Naive thymus-derived CD4-positive, alpha-beta T cell (primary cell): ENCODE measurements around the gene CCNI. TPM values are rescaled to one million over a fixed set of nuclear protein-coding genes. Genes with fewer than 3 reads are reported as not detected.

Source experiments
- ATAC-seq: fragments of 150-1000 bp; cut with Tn5 transposase; 2 replicates; pipeline ENCODE4 v1.10.0; 2021; ENCODE audit warnings: mild to moderate bottlenecking, moderate library complexity
- CTCF ChIA-PET: fragments of 350-600 bp; sonication (Branson Sonifier 250); formaldehyde crosslinking; loops from one replicate; lab custom pipeline; 2021; ENCODE audit warnings: antibody characterized with exemption; lab: Charles Lee
- POLR2A ChIA-PET: fragments of 350-600 bp; sonication (Branson Sonifier 250); formaldehyde crosslinking; loops from one replicate; lab custom pipeline; 2021; ENCODE audit warnings: antibody characterized with exemption, inconsistent platforms; lab: Charles Lee
- DNase-seq, 9 donors: peaks; one replicate each; pipeline versions ENCODE4 v3.0.0 to v3.0.0-alpha.2; 2020 to 2022; ENCODE audit warnings: mixed read lengths in 1 of 9
- H3K27ac ChIP-seq: one replicate; pipeline ENCODE4 v1.7.0; 2013; ENCODE audit warnings: mild to moderate bottlenecking, low read depth, low read length, moderate library complexity
- H3K27me3 ChIP-seq, 2 donors: one replicate each; pipeline ENCODE4 v1.7.0; 2013; ENCODE audit warnings: low read length in 2 of 2, mild to moderate bottlenecking in 2 of 2, moderate library complexity in 2 of 2; ENCODE audit not compliant: control insufficient read depth in 2 of 2, insufficient read depth in 2 of 2
- H3K36me3 ChIP-seq, 3 experiments: 1 replicate in 2 of 3; 2 replicates in 1 of 3; pipeline ENCODE4 v1.7.0; 2013; ENCODE audit warnings: low read length in 3 of 3, mild to moderate bottlenecking in 3 of 3, moderate library complexity in 1 of 3; ENCODE audit not compliant: insufficient read depth in 3 of 3, control insufficient read depth in 2 of 3
- H3K4me1 ChIP-seq, 2 donors: one replicate each; pipeline ENCODE4 v1.7.0; 2013; ENCODE audit warnings: low read length in 2 of 2, mild to moderate bottlenecking in 2 of 2, moderate library complexity in 1 of 2; ENCODE audit not compliant: control insufficient read depth in 2 of 2, insufficient read depth in 2 of 2
- H3K4me3 ChIP-seq: 2 replicates; pipeline ENCODE4 v1.7.0; 2013; ENCODE audit warnings: mild to moderate bottlenecking, low read length
- H3K9me3 ChIP-seq, 3 experiments: 1 replicate in 2 of 3; 2 replicates in 1 of 3; pipeline ENCODE4 v1.7.0; 2013; ENCODE audit warnings: low read length in 3 of 3; ENCODE audit not compliant: control insufficient read depth in 2 of 3
- H3K27ac Mint-ChIP-seq, 9 donors: one replicate each; pipeline ENCODE4 v1.8.0; 2020 to 2022; ENCODE audit warnings: mixed read lengths in 9 of 9, mild to moderate bottlenecking in 8 of 9, moderate library complexity in 5 of 9, inconsistent platforms in 2 of 9
- H3K27me3 Mint-ChIP-seq, 5 donors: one replicate each; pipeline ENCODE4 v1.8.0; 2021 to 2022; ENCODE audit warnings: mixed read lengths in 5 of 5, mild to moderate bottlenecking in 1 of 5
- H3K36me3 Mint-ChIP-seq, 5 donors: one replicate each; pipeline ENCODE4 v1.8.0; 2020 to 2022; ENCODE audit warnings: mixed read lengths in 5 of 5, mild to moderate bottlenecking in 3 of 5, inconsistent platforms in 1 of 5
- H3K4me1 Mint-ChIP-seq, 7 donors: one replicate each; pipeline ENCODE4 v1.8.0; 2020 to 2022; ENCODE audit warnings: mixed read lengths in 7 of 7, mild to moderate bottlenecking in 3 of 7, inconsistent platforms in 1 of 7
- H3K4me3 Mint-ChIP-seq, 10 donors: one replicate each; pipeline ENCODE4 v1.8.0; 2020 to 2022; ENCODE audit warnings: mild to moderate bottlenecking in 10 of 10, mixed read lengths in 10 of 10, moderate library complexity in 6 of 10, inconsistent platforms in 2 of 10
- H3K9me3 Mint-ChIP-seq, 11 donors: one replicate each; pipeline ENCODE4 v1.8.0; 2020 to 2022; ENCODE audit warnings: mixed read lengths in 11 of 11, mild to moderate bottlenecking in 4 of 11, inconsistent platforms in 1 of 11, moderate library complexity in 1 of 11
- intact Hi-C, 2 donors: fragments of 100-400 bp; cut with micrococcal nuclease; formaldehyde crosslinking; loops; one replicate each; pipeline ENCODE4 v1.15.1; 2023
- polyA plus RNA-seq, 2 donors: library from polyadenylated mRNA; unstranded; fragments of 300-500 nt; fragmentation: Illumina TruSeq; gene quantifications; one replicate each; pipeline ENCODE4 v1.2.3, GENCODE V29; 2021
- total RNA-seq, 6 experiments: library from RNA in 5 of 6; stranded (reverse) in 5 of 6; gene quantifications; 1 replicate in 5 of 6; 2 replicates in 1 of 6; pipeline ENCODE4 v1.2.3 and lab custom pipeline; 2021 to 2026

CCNI gene
- total and polyA plus RNA-seq, 7 experiments from 2014 or later: 206 to 418 (median 345) TPM

- Histone ChIP-seq H3K27ac (no peak overlapping the region), H3K4me3 (no peak overlapping the region), H3K9me3 (no peaks in the 10 kb centered on the region), H3K27me3 (peaks cover 0 to 3% of the 10 kb centered on the region in 2 donors), H3K4me1 (no peaks in the 10 kb centered on the region), H3K36me3 (no peaks in the 10 kb centered on the region)
- CTCF ChIA-PET: no interaction called here
- Mint-ChIP-seq H3K4me1 (peaks cover 0 to 2% (median 0%) of the 10 kb centered on the region in 7 donors), H3K4me3 (no peak overlapping the region), H3K9me3 (peaks cover 0 to 3% (median 0%) of the 10 kb centered on the region in 11 donors), H3K36me3 (peaks cover 0 to 4% (median 0%) of the 10 kb centered on the region in 5 donors), H3K27ac (no peak overlapping the region), H3K27me3 (peaks cover 0 to 7% (median 3%) of the 10 kb centered on the region in 5 donors)
- DNase-seq (no peak), ATAC-seq (no peak)
- POLR2A ChIA-PET: no interaction called here
- intact Hi-C loops: no loop called here
These were observed 41.9 kb upstream of the CCNI start for GRCh38 chr4:77117721-77118120.

DNA sequence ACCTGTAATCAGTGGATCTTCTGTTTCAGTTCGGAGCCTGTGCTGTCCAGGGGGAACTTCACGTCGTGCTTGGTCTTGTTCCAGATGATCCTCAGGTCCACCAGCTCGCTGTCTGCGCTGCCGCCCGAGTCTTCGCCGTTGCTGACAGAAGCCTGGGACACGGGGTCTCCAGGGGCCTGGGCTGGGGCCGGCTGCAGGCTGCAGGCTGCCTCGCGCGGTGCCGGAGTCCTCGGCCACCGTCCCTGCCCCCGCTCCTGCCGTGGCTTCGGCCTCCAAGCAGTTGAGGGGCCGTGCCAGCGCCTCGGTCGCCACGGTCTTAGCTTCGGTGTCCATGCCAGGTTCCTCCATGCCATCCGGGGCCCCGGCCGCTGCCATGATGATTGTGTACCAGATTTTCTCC lies 37.3 kb upstream of the CCNI start:
- Mint-ChIP-seq H3K4me1 (peaks cover 0 to 2% (median 0%) of the 10 kb centered on the region in 7 donors), H3K36me3 (peaks cover 0 to 4% (median 0%) of the 10 kb centered on the region in 5 donors), H3K27me3 (peaks cover 0 to 10% (median 9%) of the 10 kb centered on the region in 5 donors), H3K27ac (no peak overlapping the region), H3K4me3 (no peak overlapping the region), H3K9me3 (peaks cover 0 to 5% (median 0%) of the 10 kb centered on the region in 11 donors)
- Histone ChIP-seq H3K9me3 (no peaks in the 10 kb centered on the region), H3K36me3 (no peaks in the 10 kb centered on the region), H3K4me1 (no peaks in the 10 kb centered on the region), H3K27ac (no peak overlapping the region), H3K27me3 (no peaks in the 10 kb centered on the region), H3K4me3 (no peak overlapping the region)
- CTCF ChIA-PET: no interaction called here
- intact Hi-C loops: no loop called here
- ATAC-seq (no peak), DNase-seq (no peak)
- POLR2A ChIA-PET: no interaction called here

DNA sequence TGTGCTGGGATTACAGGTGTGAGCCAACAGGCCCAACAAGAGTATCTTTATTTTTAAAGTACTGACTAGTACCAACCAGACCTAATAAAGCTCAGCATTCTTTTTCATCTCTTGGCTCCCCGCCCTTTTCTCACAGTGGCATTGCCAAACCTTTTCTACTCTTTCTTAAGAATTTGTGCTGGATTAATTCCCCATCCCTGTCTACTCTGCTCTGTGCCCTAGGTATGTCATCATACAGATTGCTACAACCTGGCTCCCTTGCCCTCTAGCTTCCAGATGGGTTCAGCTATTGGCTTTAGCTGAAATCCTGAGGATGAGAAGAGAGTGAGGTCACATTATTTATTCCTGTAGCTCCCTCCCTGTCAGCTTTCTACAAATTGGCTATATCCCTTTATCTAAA lies 34.9 kb upstream of the CCNI start:
- Histone ChIP-seq H3K27ac (no peak overlapping the region), H3K4me1 (no peaks in the 10 kb centered on the region), H3K36me3 (no peaks in the 10 kb centered on the region), H3K9me3 (no peaks in the 10 kb centered on the region), H3K27me3 (no peaks in the 10 kb centered on the region), H3K4me3 (no peak overlapping the region)
- intact Hi-C loops: no loop called here
- peaks cover 0 to 2% (median 0%) of the 10 kb centered on the region in 7 donors for H3K4me1 Mint-ChIP-seq
- peaks cover 0 to 4% (median 0%) of the 10 kb centered on the region in 5 donors for H3K36me3 Mint-ChIP-seq
- peaks cover 0 to 8% (median 0%) of the 10 kb centered on the region in 11 donors for H3K9me3 Mint-ChIP-seq
- no peak for ATAC-seq
- ChIA-PET CTCF (no interaction called here), POLR2A (no interaction called here)
- no peak overlapping the region for H3K27ac Mint-ChIP-seq
- no peak overlapping the region for H3K4me3 Mint-ChIP-seq
- H3K27me3 Mint-ChIP-seq: peaks cover 0 to 27% (median 12%) of the 10 kb centered on the region in 5 donors
- DNase-seq: no peak

GRCh38 chr4:77104791-77105540 lies 29.2 kb upstream of the CCNI start:
- intact Hi-C loops: no loop called here
- H3K4me3 Mint-ChIP-seq: no peak overlapping the region
- peaks cover 0 to 3% (median 0%) of the 10 kb centered on the region in 5 donors for H3K36me3 Mint-ChIP-seq
- Histone ChIP-seq H3K4me3 (no peak overlapping the region), H3K36me3 (no peaks in the 10 kb centered on the region), H3K27me3 (no peaks in the 10 kb centered on the region), H3K9me3 (no peaks in the 10 kb centered on the region), H3K27ac (no peak overlapping the region), H3K4me1 (peaks cover 0 to 6% of the 10 kb centered on the region in 2 donors)
- H3K4me1 Mint-ChIP-seq: peaks cover 9 to 18% (median 10%) of the 10 kb centered on the region in 7 donors
- peaks cover 0 to 8% (median 0%) of the 10 kb centered on the region in 11 donors for H3K9me3 Mint-ChIP-seq
- ChIA-PET POLR2A (no interaction called here), CTCF (interaction anchor here (0.6 to 1.9 kb wide), 4 partner anchors 10 to 50 kb away, joined by 3 to 13 read pairs (median 4); no protein-coding TSS in a partner anchor)
- no peak overlapping the region for H3K27ac Mint-ChIP-seq
- no peak for ATAC-seq
- H3K27me3 Mint-ChIP-seq: peaks cover 0 to 22% (median 4%) of the 10 kb centered on the region in 5 donors
- no peak for DNase-seq

GRCh38 chr4:77104388-77104787 lies 28.6 kb upstream of the CCNI start:
- ChIA-PET CTCF (interaction anchor here (0.6 to 1.9 kb wide), 3 partner anchors 9 to 26 kb away, joined by 3 to 13 read pairs (median 6); no protein-coding TSS in a partner anchor), POLR2A (no interaction called here)
- intact Hi-C loops: no loop called here
- no peaks in the 10 kb centered on the region for H3K9me3 ChIP-seq
- no peak overlapping the region for H3K27ac ChIP-seq
- no peak for DNase-seq
- H3K27me3 Mint-ChIP-seq: peaks cover 0 to 22% (median 4%) of the 10 kb centered on the region in 5 donors
- peaks cover 0 to 3% (median 0%) of the 10 kb centered on the region in 5 donors for H3K36me3 Mint-ChIP-seq
- ATAC-seq: no peak
- peaks cover 10 to 19% (median 11%) of the 10 kb centered on the region in 7 donors for H3K4me1 Mint-ChIP-seq
- H3K36me3 ChIP-seq: no peaks in the 10 kb centered on the region
- H3K4me3 Mint-ChIP-seq: no peak overlapping the region
- H3K27me3 ChIP-seq: no peaks in the 10 kb centered on the region
- peaks cover 0 to 8% (median 0%) of the 10 kb centered on the region in 11 donors for H3K9me3 Mint-ChIP-seq
- peaks cover 0 to 6% of the 10 kb centered on the region in 2 donors for H3K4me1 ChIP-seq
- H3K4me3 ChIP-seq: no peak overlapping the region
- no peak overlapping the region for H3K27ac Mint-ChIP-seq

GRCh38 chr4:77100234-77100633 lies 24.4 kb upstream of the CCNI start:
- H3K27ac Mint-ChIP-seq: peak overlapping the region in 1 of 9 donors; percentile 10
- DNase-seq (no peak), ATAC-seq (peak; percentile 29)
- no peaks in the 10 kb centered on the region for H3K9me3 ChIP-seq
- H3K4me3 ChIP-seq: no peak overlapping the region
- POLR2A ChIA-PET: interaction anchor here (0.6 to 0.7 kb wide), 2 partner anchors 27 to 107 kb away, joined by 3 read pairs; no protein-coding TSS in a partner anchor
- no peaks in the 10 kb centered on the region for H3K9me3 Mint-ChIP-seq
- peaks cover 10 to 24% (median 16%) of the 10 kb centered on the region in 7 donors for H3K4me1 Mint-ChIP-seq
- H3K4me3 Mint-ChIP-seq: no peak overlapping the region
- H3K27me3 Mint-ChIP-seq: no peaks in the 10 kb centered on the region
- peaks cover 0 to 6% of the 10 kb centered on the region in 2 donors for H3K4me1 ChIP-seq
- CTCF ChIA-PET: interaction anchor here (0.6 to 12.5 kb wide), 2 partner anchors 100 to 107 kb away, joined by 3 to 147 read pairs; no protein-coding TSS in a partner anchor
- H3K36me3 ChIP-seq: no peaks in the 10 kb centered on the region
- intact Hi-C loops: no loop called here
- no peaks in the 10 kb centered on the region for H3K27me3 ChIP-seq
- H3K36me3 Mint-ChIP-seq: no peaks in the 10 kb centered on the region
- H3K27ac ChIP-seq: no peak overlapping the region
